IMR-90 (cell line): ENCODE data around the gene IRX1. TPM values are rescaled to one million over a fixed set of nuclear protein-coding genes. Genes with fewer than 3 reads are reported as not detected.

ENCODE experiments used
- ATAC-seq: fragments of 200-7000 bp; cut with Tn5 transposase; 2 replicates; pipeline ENCODE4 v1.9.1; 2020; ENCODE audit warnings: low read depth, mild to moderate bottlenecking, moderate library complexity
- BruUV-seq: library from RNA; stranded (reverse); fragments of 400-500 nt; replicated peaks from 2 replicates; lab custom pipeline; 2021; lab: Mats Ljungman, UMichigan
- CTCF ChIA-PET: fragments of 300-600 bp; formaldehyde crosslinking; extraction: SDS; loops from one replicate; lab custom pipeline; 2021; ENCODE audit warnings: antibody characterized with exemption; lab: Yijun Ruan, JAX
- POLR2A ChIA-PET: fragments of 300-600 bp; sonication (Branson Sonifier 250); formaldehyde crosslinking; loops from one replicate; lab custom pipeline; 2022; ENCODE audit warnings: antibody characterized with exemption; ENCODE audit not compliant: unreplicated experiment; lab: Charles Lee
- DNase-seq: peaks from one replicate; pipeline ENCODE4 v3.0.0; 2013
- H2AFZ ChIP-seq: replicated peaks from 2 replicates; pipeline ENCODE3; 2013; ENCODE audit warnings: low read length, mild to moderate bottlenecking; ENCODE audit not compliant: poor library complexity
- H2AK5ac ChIP-seq: 2 replicates; pipeline ENCODE4 v1.6.1; 2013; ENCODE audit warnings: low read depth, low read length, inconsistent platforms
- H2AK9ac ChIP-seq: replicated peaks from 2 replicates; pipeline ENCODE3; 2013; ENCODE audit warnings: mild to moderate bottlenecking, low read depth, low read length, moderate library complexity; ENCODE audit not compliant: poor library complexity
- H2BK120ac ChIP-seq: 2 replicates; pipeline ENCODE4 v1.6.1; 2013; ENCODE audit warnings: low read depth, low read length, inconsistent platforms
- H2BK15ac ChIP-seq: 3 replicates; pipeline ENCODE4 v1.6.1; 2013; ENCODE audit warnings: low read depth, low read length, inconsistent platforms
- H2BK20ac ChIP-seq: 2 replicates; pipeline ENCODE4 v1.6.1; 2013; ENCODE audit warnings: low read depth, mild to moderate bottlenecking, inconsistent platforms, low read length, moderate library complexity
- H2BK5ac ChIP-seq: 2 replicates; pipeline ENCODE4 v1.6.1; 2013; ENCODE audit warnings: mild to moderate bottlenecking, low read depth, low read length, inconsistent platforms; ENCODE audit not compliant: poor library complexity, severe bottlenecking
- H3K14ac ChIP-seq: replicated peaks from 2 replicates; pipeline ENCODE4 v1.6.1; 2013; ENCODE audit warnings: low read depth, low read length, inconsistent platforms
- H3K18ac ChIP-seq: 2 replicates; pipeline ENCODE4 v1.6.1; 2013; ENCODE audit warnings: low read depth, low read length, control low read depth
- H3K23ac ChIP-seq: 2 replicates; pipeline ENCODE4 v1.6.1; 2013; ENCODE audit warnings: low read depth, low read length, inconsistent platforms
- H3K27ac ChIP-seq: 2 replicates; pipeline ENCODE4 v1.5.1; 2013; ENCODE audit warnings: mild to moderate bottlenecking, control low read depth, low read length; ENCODE audit not compliant: insufficient read depth
- H3K27me3 ChIP-seq: 2 replicates; pipeline ENCODE4 v1.6.1; 2013; ENCODE audit warnings: low read length; ENCODE audit not compliant: control insufficient read depth, insufficient read depth
- H3K36me3 ChIP-seq: 2 replicates; pipeline ENCODE4 v1.6.1; 2013; ENCODE audit warnings: low read length, mixed read lengths; ENCODE audit not compliant: control insufficient read depth, insufficient read depth
- H3K4ac ChIP-seq: 2 replicates; pipeline ENCODE4 v1.6.1; 2013; ENCODE audit warnings: low read depth, low read length, inconsistent platforms
- H3K4me1 ChIP-seq: 2 replicates; pipeline ENCODE4 v1.6.1; 2013; ENCODE audit warnings: low read length, mixed read lengths; ENCODE audit not compliant: control insufficient read depth, insufficient read depth
- H3K4me2 ChIP-seq: 2 replicates; pipeline ENCODE4 v1.6.1; 2013; ENCODE audit warnings: low read depth, mild to moderate bottlenecking, control low read depth, low read length, moderate library complexity
- H3K4me3 ChIP-seq: 2 replicates; pipeline ENCODE4 v1.5.1; 2013; ENCODE audit warnings: low read depth, mild to moderate bottlenecking, control low read depth, low read length, moderate library complexity; ENCODE audit not compliant: insufficient read depth
- H3K56ac ChIP-seq: 2 replicates; pipeline ENCODE4 v1.6.1; 2013; ENCODE audit warnings: low read length, inconsistent platforms; ENCODE audit not compliant: insufficient read depth; ENCODE audit errors: extremely low read depth
- H3K79me1 ChIP-seq, 2 experiments: 2 replicates each; pipeline ENCODE4 v1.6.1; 2013; ENCODE audit warnings: low read length in 2 of 2, inconsistent platforms in 1 of 2, low read depth in 1 of 2
- H3K9ac ChIP-seq: 2 replicates; pipeline ENCODE4 v1.6.1; 2013; ENCODE audit warnings: low read depth, low read length, control low read depth
- H3K9me1 ChIP-seq: 2 replicates; pipeline ENCODE4 v1.6.1; 2013; ENCODE audit warnings: low read length, inconsistent platforms; ENCODE audit not compliant: insufficient read depth
- H3K9me3 ChIP-seq: 2 replicates; pipeline ENCODE4 v1.6.1; 2013; ENCODE audit warnings: low read length; ENCODE audit not compliant: control insufficient read depth, insufficient read depth
- H4K20me1 ChIP-seq: 2 replicates; pipeline ENCODE4 v1.6.1; 2013; ENCODE audit warnings: low read length, inconsistent platforms; ENCODE audit not compliant: insufficient read depth
- H4K5ac ChIP-seq: 2 replicates; pipeline ENCODE4 v1.6.1; 2013; ENCODE audit warnings: mild to moderate bottlenecking, low read depth, low read length, control low read depth
- H4K8ac ChIP-seq, 2 experiments: 2 replicates each; pipeline ENCODE4 v1.6.1; 2013; ENCODE audit warnings: low read depth in 2 of 2, low read length in 2 of 2, control low read depth in 1 of 2, inconsistent platforms in 1 of 2
- H4K91ac ChIP-seq: 2 replicates; pipeline ENCODE4 v1.6.1; 2013; ENCODE audit warnings: low read depth, low read length, inconsistent platforms; ENCODE audit not compliant: insufficient read depth
- BHLHE40 ChIP-seq: fragments of 150-350 bp; IDR thresholded peaks from 2 replicates; pipeline ENCODE4 v1.6.1; 2016; ENCODE audit warnings: mild to moderate bottlenecking, low read depth, low read length
- CEBPB ChIP-seq: IDR thresholded peaks from 2 replicates; pipeline ENCODE4 v1.6.1; 2012; ENCODE audit warnings: low read depth, low read length, improper control_type of control experiment
- CHD1 ChIP-seq: IDR thresholded peaks from 2 replicates; pipeline ENCODE4 v1.6.1; 2012; ENCODE audit warnings: low read depth, low read length, improper control_type of control experiment
- ELK1 ChIP-seq: fragments of 150-350 bp; IDR thresholded peaks from 2 replicates; pipeline ENCODE4 v1.6.1; 2016; ENCODE audit warnings: low read depth, mild to moderate bottlenecking, low read length, moderate library complexity, borderline replicate concordance
- FOS ChIP-seq: fragments of 150-350 bp; IDR thresholded peaks from 2 replicates; pipeline ENCODE4 v1.6.1; 2016; ENCODE audit warnings: low read depth, low read length
- MAFK ChIP-seq: IDR thresholded peaks from 2 replicates; pipeline ENCODE4 v1.6.1; 2012; ENCODE audit warnings: low read depth, low read length, improper control_type of control experiment
- MAZ ChIP-seq: IDR thresholded peaks from 2 replicates; pipeline ENCODE4 v1.6.1; 2012; ENCODE audit warnings: low read depth, mild to moderate bottlenecking, low read length, improper control_type of control experiment, moderate library complexity, borderline replicate concordance
- MXI1 ChIP-seq: IDR thresholded peaks from 2 replicates; pipeline ENCODE4 v1.6.1; 2012; ENCODE audit warnings: low read depth, mild to moderate bottlenecking, low read length, moderate library complexity, borderline replicate concordance
- NFE2L2 ChIP-seq: fragments of 150-350 bp; IDR thresholded peaks from 2 replicates; pipeline ENCODE4 v1.6.1; 2016; ENCODE audit warnings: low read depth, mild to moderate bottlenecking, low read length
- POLR2A ChIP-seq: IDR thresholded peaks from 2 replicates; pipeline ENCODE4 v1.6.1; 2012; ENCODE audit warnings: mild to moderate bottlenecking, low read depth, low read length
- RAD21 ChIP-seq: IDR thresholded peaks from 2 replicates; pipeline ENCODE4 v1.6.1; 2012; ENCODE audit warnings: low read length, improper control_type of control experiment
- RCOR1 ChIP-seq: IDR thresholded peaks from 2 replicates; pipeline ENCODE4 v1.6.1; 2012; ENCODE audit warnings: mild to moderate bottlenecking, low read length, improper control_type of control experiment; ENCODE audit not compliant: insufficient replicate concordance
- RFX5 ChIP-seq: IDR thresholded peaks from 2 replicates; pipeline ENCODE4 v1.8.0; 2012; ENCODE audit warnings: low read depth, mild to moderate bottlenecking, low read length, moderate library complexity
- SMC3 ChIP-seq: fragments of 150-350 bp; IDR thresholded peaks from 2 replicates; pipeline ENCODE4 v1.6.1; 2016; ENCODE audit warnings: low read depth, mild to moderate bottlenecking, antibody characterized with exemption, low read length, moderate library complexity
- WGBS, 2 experiments: methylation state at CpG; one replicate each; pipeline versions ENCODE4 v1.1.5 to v1.1.7; 2013; ENCODE audit warnings: missing lambda C conversion rate in 2 of 2; ENCODE audit not compliant: insufficient read length in 1 of 2; ENCODE audit errors: extremely low coverage in 2 of 2; 5-methylcytosine and 5-hydroxymethylcytosine counted together
- dilution Hi-C: fragments of 300-500 bp; cut with HindIII; formaldehyde crosslinking; loops from one replicate; pipeline ENCODE4 v1.14.3; 2018; ENCODE audit warnings: low sequenced_read_pairs; ENCODE audit not compliant: unreplicated experiment
- in situ Hi-C: fragments of 300-500 bp; cut with MboI; formaldehyde crosslinking; loops from 3 replicates; pipeline ENCODE4 v1.14.3; 2019; ENCODE audit warnings: low sequenced_read_pairs, inconsistent platforms, mixed read lengths
- intact Hi-C: fragments of 100-400 bp; cut with micrococcal nuclease; formaldehyde crosslinking; loops from 2 replicates; pipeline ENCODE4 v1.10.0; 2022
- polyA plus RNA-seq, 3 experiments: library from polyadenylated mRNA; depleted of rRNA; stranded (reverse); fragments of >200 nt; gene quantifications; 2 replicates each; pipeline ENCODE4 v1.2.3, GENCODE V29; 2012; ENCODE audit warnings: low replicate concordance in 1 of 3
- total RNA-seq: library from RNA; depleted of rRNA; stranded (reverse); fragments of >200 nt; gene quantifications from 2 replicates; pipeline ENCODE4 v1.2.3, GENCODE V29; 2012
- TF ChIP-seq, protein P1 (sequence below): conservative IDR thresholded peaks from 2 replicates; pipeline ENCODE4 v1.5.1; 2012; ENCODE audit warnings: mild to moderate bottlenecking, low read depth, low read length, improper control_type of control experiment
- TF ChIP-seq, protein P2 (sequence below): fragments of 150-350 bp; IDR thresholded peaks from 2 replicates; pipeline ENCODE4 v1.6.1; 2017; ENCODE audit warnings: mild to moderate bottlenecking, antibody characterized with exemption, low read length, low read depth

IRX1 gene
- total and polyA plus RNA-seq, 2 of the 4 experiments (the other 2 are of a cell fraction): not detected

DNA sequence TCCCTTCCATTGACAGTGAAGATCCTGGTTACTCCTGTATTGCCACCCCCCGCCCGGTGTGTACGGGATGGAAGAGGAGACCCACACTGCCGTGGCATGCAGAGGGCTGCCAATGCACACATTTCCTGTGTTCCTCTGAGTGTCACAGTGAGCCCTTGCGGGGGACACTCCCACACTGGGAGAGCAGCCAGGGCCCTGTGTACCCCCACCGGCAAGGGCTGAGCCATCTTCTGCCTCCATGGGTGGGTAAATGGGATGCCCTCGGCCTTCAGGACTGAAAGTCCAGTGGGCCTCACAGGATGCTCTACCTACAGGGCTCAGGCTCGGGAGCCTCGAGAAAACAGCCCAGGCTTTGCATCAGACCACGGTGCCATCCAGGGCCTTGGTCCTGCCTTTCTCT is 18.1 kb downstream of the IRX1 start:
- no peak for TF ChIP-seq MAFK
- TF ChIP-seq MXI1: no peak
- TF ChIP-seq BHLHE40: no peak
- TF ChIP-seq POLR2A: no peak
- TF ChIP-seq RAD21: no peak
- TF ChIP-seq MAZ: no peak
- TF ChIP-seq CEBPB: no peak
- TF ChIP-seq, protein P1, sequence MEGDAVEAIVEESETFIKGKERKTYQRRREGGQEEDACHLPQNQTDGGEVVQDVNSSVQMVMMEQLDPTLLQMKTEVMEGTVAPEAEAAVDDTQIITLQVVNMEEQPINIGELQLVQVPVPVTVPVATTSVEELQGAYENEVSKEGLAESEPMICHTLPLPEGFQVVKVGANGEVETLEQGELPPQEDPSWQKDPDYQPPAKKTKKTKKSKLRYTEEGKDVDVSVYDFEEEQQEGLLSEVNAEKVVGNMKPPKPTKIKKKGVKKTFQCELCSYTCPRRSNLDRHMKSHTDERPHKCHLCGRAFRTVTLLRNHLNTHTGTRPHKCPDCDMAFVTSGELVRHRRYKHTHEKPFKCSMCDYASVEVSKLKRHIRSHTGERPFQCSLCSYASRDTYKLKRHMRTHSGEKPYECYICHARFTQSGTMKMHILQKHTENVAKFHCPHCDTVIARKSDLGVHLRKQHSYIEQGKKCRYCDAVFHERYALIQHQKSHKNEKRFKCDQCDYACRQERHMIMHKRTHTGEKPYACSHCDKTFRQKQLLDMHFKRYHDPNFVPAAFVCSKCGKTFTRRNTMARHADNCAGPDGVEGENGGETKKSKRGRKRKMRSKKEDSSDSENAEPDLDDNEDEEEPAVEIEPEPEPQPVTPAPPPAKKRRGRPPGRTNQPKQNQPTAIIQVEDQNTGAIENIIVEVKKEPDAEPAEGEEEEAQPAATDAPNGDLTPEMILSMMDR: no peak
- TF ChIP-seq, protein P2, sequence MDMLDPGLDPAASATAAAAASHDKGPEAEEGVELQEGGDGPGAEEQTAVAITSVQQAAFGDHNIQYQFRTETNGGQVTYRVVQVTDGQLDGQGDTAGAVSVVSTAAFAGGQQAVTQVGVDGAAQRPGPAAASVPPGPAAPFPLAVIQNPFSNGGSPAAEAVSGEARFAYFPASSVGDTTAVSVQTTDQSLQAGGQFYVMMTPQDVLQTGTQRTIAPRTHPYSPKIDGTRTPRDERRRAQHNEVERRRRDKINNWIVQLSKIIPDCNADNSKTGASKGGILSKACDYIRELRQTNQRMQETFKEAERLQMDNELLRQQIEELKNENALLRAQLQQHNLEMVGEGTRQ: no peak
- no peak for TF ChIP-seq RFX5
- no peak for TF ChIP-seq RCOR1
- TF ChIP-seq CHD1: no peak
- TF ChIP-seq FOS: no peak
- no peak for TF ChIP-seq NFE2L2
- TF ChIP-seq ELK1: no peak
- no peak for TF ChIP-seq SMC3
- no TSS peak for BruUV-seq

More for the DNA sequence above, 18.1 kb downstream of the IRX1 start:
- H2BK120ac ChIP-seq: no peak overlapping the region
- no peaks in the 10 kb centered on the region for H3K79me1 ChIP-seq
- H3K14ac ChIP-seq: no peak overlapping the region
- H3K27ac ChIP-seq: no peak overlapping the region
- H2BK15ac ChIP-seq: no peak overlapping the region
- H4K91ac ChIP-seq: no peak overlapping the region
- no peak overlapping the region for H3K4me3 ChIP-seq
- dilution Hi-C loops (no loop called here), intact Hi-C loops (no loop called here), in situ Hi-C loops (no loop called here)
- H3K9ac ChIP-seq: no peak overlapping the region
- no peak overlapping the region for H2AFZ ChIP-seq
- no peaks in the 10 kb centered on the region for H3K4me1 ChIP-seq
- no peak overlapping the region for H3K18ac ChIP-seq
- H2AK9ac ChIP-seq: no peak overlapping the region
- H3K9me3 ChIP-seq: peaks cover 7% of the 10 kb centered on the region
- no peak overlapping the region for H3K4me2 ChIP-seq
- H3K23ac ChIP-seq: no peak overlapping the region
- no peaks in the 10 kb centered on the region for H4K20me1 ChIP-seq
- WGBS, 2 experiments: no CpG with 5 or more reads among the region's 10 CpGs
- no peak overlapping the region for H2BK20ac ChIP-seq
- no peaks in the 10 kb centered on the region for H3K36me3 ChIP-seq
- H2AK5ac ChIP-seq: no peak overlapping the region
- H2BK5ac ChIP-seq: no peak overlapping the region
- ChIA-PET POLR2A (no interaction called here), CTCF (no interaction called here)
- no peak overlapping the region for H4K8ac ChIP-seq
- H3K27me3 ChIP-seq: no peaks in the 10 kb centered on the region
- no peak overlapping the region for H3K56ac ChIP-seq
- ATAC-seq (no peak), DNase-seq (no peak)
- no peak overlapping the region for H3K4ac ChIP-seq
- no peak overlapping the region for H4K5ac ChIP-seq
- H3K9me1 ChIP-seq: no peaks in the 10 kb centered on the region
